ENCODE measurements around the gene PPARGC1A. TPM values are rescaled to one million over a fixed set of nuclear protein-coding genes. Genes with fewer than 3 reads are reported as not detected.

The PPARGC1A gene
- total and polyA plus RNA-seq, 11 donors = 25.4 to 103 (median 83.3) TPM

DNA sequence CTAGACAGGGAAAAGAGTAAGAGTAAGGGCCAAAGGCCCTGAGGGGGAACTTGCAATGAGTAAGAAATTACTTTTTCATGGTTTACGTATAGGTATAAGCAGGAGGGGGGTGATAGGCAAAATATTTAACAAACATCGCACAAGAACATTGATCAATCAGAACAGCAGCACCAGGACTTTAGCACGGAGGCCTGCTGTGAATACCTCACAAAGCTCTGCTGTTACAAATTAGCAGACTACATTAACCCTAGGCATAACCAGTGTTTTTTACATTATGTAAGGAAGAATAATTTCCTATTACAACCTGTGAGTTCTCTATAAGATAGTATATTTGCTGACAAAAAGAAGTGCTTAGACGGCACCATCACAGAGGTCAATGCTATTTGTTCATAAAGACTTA is 44.9 kb downstream of the PPARGC1A start:
- H3K27ac ChIP-seq = peak overlapping the region in 6 of 12 donors; percentile 17 to 55 (median 50)
- peaks cover 0 to 45% (median 7%) of the 10 kb centered on the region in 12 donors for H3K4me1 ChIP-seq
- no peaks in the 10 kb centered on the region for H3K27me3 ChIP-seq
- intact Hi-C loops (cut with DNase I) = no loop called here
- H3K4me3 ChIP-seq = no peak overlapping the region
- H3K36me3 ChIP-seq = no peaks in the 10 kb centered on the region
- ATAC-seq = peak in 1 of 4 donors; percentile 24
- 70 to 85% (median 76%) methylated on average over 4 of the region's 4 CpGs for WGBS, 4 donors
- no peak for TF ChIP-seq POLR2A (IDR thresholded peaks at IDR 0.05)
- TF ChIP-seq, protein P1, sequence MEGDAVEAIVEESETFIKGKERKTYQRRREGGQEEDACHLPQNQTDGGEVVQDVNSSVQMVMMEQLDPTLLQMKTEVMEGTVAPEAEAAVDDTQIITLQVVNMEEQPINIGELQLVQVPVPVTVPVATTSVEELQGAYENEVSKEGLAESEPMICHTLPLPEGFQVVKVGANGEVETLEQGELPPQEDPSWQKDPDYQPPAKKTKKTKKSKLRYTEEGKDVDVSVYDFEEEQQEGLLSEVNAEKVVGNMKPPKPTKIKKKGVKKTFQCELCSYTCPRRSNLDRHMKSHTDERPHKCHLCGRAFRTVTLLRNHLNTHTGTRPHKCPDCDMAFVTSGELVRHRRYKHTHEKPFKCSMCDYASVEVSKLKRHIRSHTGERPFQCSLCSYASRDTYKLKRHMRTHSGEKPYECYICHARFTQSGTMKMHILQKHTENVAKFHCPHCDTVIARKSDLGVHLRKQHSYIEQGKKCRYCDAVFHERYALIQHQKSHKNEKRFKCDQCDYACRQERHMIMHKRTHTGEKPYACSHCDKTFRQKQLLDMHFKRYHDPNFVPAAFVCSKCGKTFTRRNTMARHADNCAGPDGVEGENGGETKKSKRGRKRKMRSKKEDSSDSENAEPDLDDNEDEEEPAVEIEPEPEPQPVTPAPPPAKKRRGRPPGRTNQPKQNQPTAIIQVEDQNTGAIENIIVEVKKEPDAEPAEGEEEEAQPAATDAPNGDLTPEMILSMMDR (IDR thresholded peaks at IDR 0.05) = no peak
- no peak for DNase-seq
- no peaks in the 10 kb centered on the region for H3K9me3 ChIP-seq

- no peak for ATAC-seq
These were observed 50.6 kb downstream of the PPARGC1A start for GRCh38 chr4:23839279-23839678.

DNA sequence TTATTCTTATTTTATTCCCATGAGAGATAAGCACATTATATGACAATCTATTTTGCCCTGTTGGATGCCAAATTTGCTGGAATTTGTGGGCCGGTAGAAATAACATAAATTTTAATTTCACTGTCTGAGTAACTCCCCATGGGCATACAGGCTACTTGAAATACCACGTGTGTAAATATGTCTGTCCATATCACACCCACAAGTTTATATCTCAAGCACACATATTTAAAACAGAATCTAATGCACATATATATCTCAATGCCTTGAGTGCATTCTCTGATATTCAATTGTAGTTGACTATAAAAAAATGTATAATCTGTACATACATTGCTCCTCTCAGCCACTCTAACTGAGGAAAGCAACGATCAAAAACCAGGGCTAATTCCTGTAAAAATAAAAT is 51.2 kb downstream of the PPARGC1A start:
- Histone ChIP-seq H3K27me3 (no peaks in the 10 kb centered on the region), H3K4me3 (no peak overlapping the region), H3K27ac (peak overlapping the region in 2 of 12 donors; percentile 8 to 23), H3K9me3 (no peaks in the 10 kb centered on the region), H3K36me3 (no peaks in the 10 kb centered on the region), H3K4me1 (peaks cover 0 to 56% (median 3%) of the 10 kb centered on the region in 12 donors)
- DNase-seq (no peak), ATAC-seq (no peak)
- 47 to 56% (median 49%) methylated on average over 3 of the region's 3 CpGs for WGBS, 4 donors
- intact Hi-C loops (cut with DNase I) = no loop called here
- TF ChIP-seq, protein P1 (IDR thresholded peaks at IDR 0.05) = no peak
- no peak for TF ChIP-seq POLR2A (IDR thresholded peaks at IDR 0.05)

More at GRCh38 chr4:23839279-23839678, 50.6 kb downstream of the PPARGC1A start:
- Histone ChIP-seq H3K4me1 (peaks cover 0 to 56% (median 3%) of the 10 kb centered on the region in 12 donors), H3K4me3 (no peak overlapping the region), H3K9me3 (no peaks in the 10 kb centered on the region), H3K27me3 (no peaks in the 10 kb centered on the region), H3K36me3 (no peaks in the 10 kb centered on the region), H3K27ac (no peak overlapping the region)
- 47 to 65% (median 59%) methylated on average over 4 of the region's 4 CpGs for WGBS, 4 donors
- intact Hi-C loops (cut with DNase I) = no loop called here
- TF ChIP-seq, protein P1 (IDR thresholded peaks at IDR 0.05) = no peak
- TF ChIP-seq POLR2A (IDR thresholded peaks at IDR 0.05) = no peak
- no peak for DNase-seq

DNA sequence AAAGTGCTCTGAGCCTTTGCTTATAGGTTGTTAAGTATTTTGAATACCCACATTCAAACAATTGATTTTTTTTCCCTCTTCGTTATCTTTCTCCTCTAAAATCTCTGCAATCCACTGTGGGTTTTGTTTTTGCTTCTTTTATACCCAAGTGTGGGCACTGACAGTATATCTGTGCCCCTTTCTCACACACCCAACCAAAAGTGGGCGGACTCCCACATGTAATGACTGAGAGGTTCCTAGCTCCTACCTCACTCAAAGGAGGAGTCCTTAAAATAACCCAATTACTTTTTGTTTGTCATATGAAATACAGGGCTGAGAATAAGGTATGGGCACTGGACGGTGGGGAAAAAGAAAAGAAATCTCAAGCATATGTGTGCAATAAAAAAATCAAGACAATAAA is 51.7 kb downstream of the PPARGC1A start:
- no peaks in the 10 kb centered on the region for H3K36me3 ChIP-seq
- no peaks in the 10 kb centered on the region for H3K9me3 ChIP-seq
- H3K27me3 ChIP-seq = no peaks in the 10 kb centered on the region
- intact Hi-C loops (cut with DNase I) = no loop called here
- WGBS, 4 donors = 60 to 82% (median 74%) methylated on average over 3 of the region's 3 CpGs
- H3K4me3 ChIP-seq = no peak overlapping the region
- peak overlapping the region in 5 of 12 donors; percentile 8 to 47 (median 23) for H3K27ac ChIP-seq
- TF ChIP-seq, protein P1 (IDR thresholded peaks at IDR 0.05) = no peak
- TF ChIP-seq POLR2A (IDR thresholded peaks at IDR 0.05) = no peak
- DNase-seq = no peak
- peak in 1 of 4 donors; percentile 40 for ATAC-seq
- peaks cover 0 to 51% (median 3%) of the 10 kb centered on the region in 12 donors for H3K4me1 ChIP-seq

Measured in heart left ventricle (tissue), 16 donors.